HG02642 (cell line): ENCODE results near the gene CNTNAP2.

Source experiments
- ATAC-seq: cut with Tn5 transposase; IDR thresholded peaks from one replicate; pipeline ENCODE4 v1.9.1; 2021; ENCODE audit warnings: mild to moderate bottlenecking; ENCODE audit not compliant: unreplicated experiment, poor library complexity

CNTNAP2 gene

GRCh38 chr7:146262527-146262926 is 145.9 kb downstream of the CNTNAP2 start:
- ATAC-seq = no peak

GRCh38 chr7:146276888-146277287 is 160.3 kb downstream of the CNTNAP2 start:
- ATAC-seq = no peak

- no peak for ATAC-seq
Observed at GRCh38 chr7:146285418-146285817, 168.8 kb downstream of the CNTNAP2 start.

- no peak for ATAC-seq
Observed at GRCh38 chr7:146290746-146291145, 174.1 kb downstream of the CNTNAP2 start.

- ATAC-seq = no peak
Observed at GRCh38 chr7:146291900-146292299, 175.3 kb downstream of the CNTNAP2 start.

GRCh38 chr7:146296028-146296427 is 179.4 kb downstream of the CNTNAP2 start:
- no peak for ATAC-seq

GRCh38 chr7:146314962-146315361 is 198.4 kb downstream of the CNTNAP2 start:
- no peak for ATAC-seq

- no peak for ATAC-seq
Observed at GRCh38 chr7:146319629-146320028, 203.0 kb downstream of the CNTNAP2 start.

GRCh38 chr7:146321301-146321700 is 204.7 kb downstream of the CNTNAP2 start:
- no peak for ATAC-seq

- no peak for ATAC-seq
Observed at GRCh38 chr7:146331369-146331768, 214.8 kb downstream of the CNTNAP2 start.

- ATAC-seq = no peak
Observed at GRCh38 chr7:146345251-146345650, 228.7 kb downstream of the CNTNAP2 start.

GRCh38 chr7:146346096-146346495 is 229.5 kb downstream of the CNTNAP2 start:
- ATAC-seq = no peak

- ATAC-seq = no peak
Observed at GRCh38 chr7:146355216-146355615, 238.6 kb downstream of the CNTNAP2 start.

GRCh38 chr7:146359176-146359575 is 242.6 kb downstream of the CNTNAP2 start:
- no peak for ATAC-seq

- ATAC-seq = no peak
Observed at GRCh38 chr7:146366938-146367337, 250.3 kb downstream of the CNTNAP2 start.

- no peak for ATAC-seq
Observed at GRCh38 chr7:146370171-146370570, 253.6 kb downstream of the CNTNAP2 start.

GRCh38 chr7:146375170-146375569 is 258.6 kb downstream of the CNTNAP2 start:
- no peak for ATAC-seq

GRCh38 chr7:146378196-146378595 is 261.6 kb downstream of the CNTNAP2 start:
- no peak for ATAC-seq

- ATAC-seq = no peak
Observed at GRCh38 chr7:146387140-146387539, 270.5 kb downstream of the CNTNAP2 start.

GRCh38 chr7:146388928-146389327 is 272.3 kb downstream of the CNTNAP2 start:
- ATAC-seq = no peak

GRCh38 chr7:146393346-146393745 is 276.7 kb downstream of the CNTNAP2 start:
- ATAC-seq = no peak

- no peak for ATAC-seq
Observed at GRCh38 chr7:146397141-146397540, 280.5 kb downstream of the CNTNAP2 start.

- no peak for ATAC-seq
Observed at GRCh38 chr7:146401939-146402338, 285.3 kb downstream of the CNTNAP2 start.
